Trophoblast cell (in vitro differentiated cells and primary cell): ENCODE measurements around the gene SERPING1.

Experiments
- DNase-seq, 2 donors: peaks; one replicate each; pipeline ENCODE4 v3.0.0-alpha.2; 2016
- H2AFZ ChIP-seq: 2 replicates; pipeline ENCODE4 v1.6.1; 2013; ENCODE audit warnings: low read length, moderate library complexity, mild to moderate bottlenecking; ENCODE audit not compliant: insufficient read depth, poor library complexity
- H2AK5ac ChIP-seq: 2 replicates; pipeline ENCODE4 v1.6.1; 2013; ENCODE audit warnings: mild to moderate bottlenecking, low read length
- H2BK120ac ChIP-seq: 2 replicates; pipeline ENCODE4 v1.6.1; 2013; ENCODE audit warnings: low read length, mild to moderate bottlenecking, moderate library complexity; ENCODE audit not compliant: insufficient read depth, poor library complexity
- H2BK12ac ChIP-seq: 2 replicates; pipeline ENCODE4 v1.6.1; 2013; ENCODE audit warnings: mild to moderate bottlenecking, low read length, moderate library complexity
- H2BK5ac ChIP-seq: 2 replicates; pipeline ENCODE4 v1.6.1; 2013; ENCODE audit warnings: low read length, low read depth, moderate library complexity, mild to moderate bottlenecking; ENCODE audit not compliant: poor library complexity
- H3K14ac ChIP-seq: 2 replicates; pipeline ENCODE4 v1.6.1; 2013; ENCODE audit warnings: mild to moderate bottlenecking, low read length
- H3K18ac ChIP-seq: 2 replicates; pipeline ENCODE4 v1.6.1; 2013; ENCODE audit warnings: mild to moderate bottlenecking, low read length
- H3K23ac ChIP-seq: 2 replicates; pipeline ENCODE4 v1.6.1; 2013; ENCODE audit warnings: low read length
- H3K27ac ChIP-seq: 2 replicates; pipeline ENCODE4 v1.5.1; 2013; ENCODE audit warnings: low read depth, mild to moderate bottlenecking, inconsistent platforms, low read length, moderate library complexity
- H3K27me3 ChIP-seq: 2 replicates; pipeline ENCODE4 v1.6.1; 2013; ENCODE audit warnings: inconsistent platforms, mild to moderate bottlenecking, low read length, moderate library complexity; ENCODE audit not compliant: insufficient read depth
- H3K36me3 ChIP-seq, 2 experiments: 1 replicate in 1 of 2; 2 replicates in 1 of 2; pipeline ENCODE4 v1.6.1; 2013; ENCODE audit warnings: low read length in 2 of 2, mild to moderate bottlenecking in 2 of 2, moderate library complexity in 1 of 2; ENCODE audit not compliant: insufficient read depth in 2 of 2, control insufficient read depth in 1 of 2
- H3K4ac ChIP-seq: 2 replicates; pipeline ENCODE4 v1.6.1; 2013; ENCODE audit warnings: low read depth, mild to moderate bottlenecking, low read length, moderate library complexity
- H3K4me1 ChIP-seq, 2 experiments: 1 replicate in 1 of 2; 2 replicates in 1 of 2; pipeline ENCODE4 v1.6.1; 2013; ENCODE audit warnings: low read length in 2 of 2, mild to moderate bottlenecking in 2 of 2, moderate library complexity in 1 of 2; ENCODE audit not compliant: insufficient read depth in 2 of 2, control insufficient read depth in 1 of 2
- H3K4me2 ChIP-seq: 2 replicates; pipeline ENCODE4 v1.6.1; 2013; ENCODE audit warnings: inconsistent platforms, mild to moderate bottlenecking, low read length, moderate library complexity
- H3K4me3 ChIP-seq: 2 replicates; pipeline ENCODE4 v1.5.1; 2013; ENCODE audit warnings: mild to moderate bottlenecking, low read depth, low read length, inconsistent platforms
- H3K79me1 ChIP-seq: one replicate; pipeline ENCODE4 v1.6.1; 2013; ENCODE audit warnings: low read length
- H3K79me2 ChIP-seq: 2 replicates; pipeline ENCODE4 v1.6.1; 2013; ENCODE audit warnings: low read length, mild to moderate bottlenecking; ENCODE audit not compliant: control insufficient read depth, insufficient read depth, poor library complexity
- H3K9ac ChIP-seq: 2 replicates; pipeline ENCODE4 v1.6.1; 2013; ENCODE audit warnings: mild to moderate bottlenecking, low read length
- H3K9me3 ChIP-seq: 2 replicates; pipeline ENCODE4 v1.6.1; 2013; ENCODE audit warnings: low read depth, mild to moderate bottlenecking, control low read depth, inconsistent platforms, low read length; ENCODE audit not compliant: insufficient read depth
- H4K12ac ChIP-seq: 2 replicates; pipeline ENCODE4 v1.6.1; 2013; ENCODE audit warnings: low read depth, mild to moderate bottlenecking, low read length, moderate library complexity
- H4K8ac ChIP-seq: 2 replicates; pipeline ENCODE4 v1.6.1; 2013; ENCODE audit warnings: low read depth, mild to moderate bottlenecking, low read length, moderate library complexity
- H4K91ac ChIP-seq: one replicate; pipeline ENCODE4 v1.6.1; 2013; ENCODE audit warnings: low read depth, mild to moderate bottlenecking, low read length, moderate library complexity
- WGBS: extraction: QIAGEN DNeasy Blood & Tissue Kit; methylation state at CpG from one replicate; pipeline ENCODE4 v1.1.7; 2013; ENCODE audit warnings: missing lambda C conversion rate; ENCODE audit not compliant: insufficient read length, insufficient coverage; ENCODE audit errors: extremely low coverage; 5-methylcytosine and 5-hydroxymethylcytosine counted together

The SERPING1 gene

GRCh38 chr11:57615308-57615707, 17.8 kb downstream of the SERPING1 start:
- no peak overlapping the region for H3K27ac ChIP-seq
- WGBS, result no CpG with 5 or more reads among the region's 1 CpG
- no peak overlapping the region for H2BK12ac ChIP-seq
- H3K79me1 ChIP-seq, result no peaks in the 10 kb centered on the region
- no peak overlapping the region for H3K4ac ChIP-seq
- H3K14ac ChIP-seq, result no peak overlapping the region
- no peaks in the 10 kb centered on the region for H3K9me3 ChIP-seq
- H2AFZ ChIP-seq, result no peak overlapping the region
- H3K9ac ChIP-seq, result no peak overlapping the region
- no peak overlapping the region for H2BK5ac ChIP-seq
- H3K23ac ChIP-seq, result no peak overlapping the region
- no peak overlapping the region for H4K8ac ChIP-seq
- no peak overlapping the region for H4K91ac ChIP-seq
- no peak for DNase-seq
- H3K4me3 ChIP-seq, result no peak overlapping the region
- H3K27me3 ChIP-seq, result no peaks in the 10 kb centered on the region
- peaks cover 0 to 2% of the 10 kb centered on the region in 2 experiments for H3K36me3 ChIP-seq
- H2AK5ac ChIP-seq, result no peak overlapping the region
- H3K4me2 ChIP-seq, result no peak overlapping the region
- no peak overlapping the region for H3K18ac ChIP-seq
- no peak overlapping the region for H4K12ac ChIP-seq
- H3K79me2 ChIP-seq, result no peaks in the 10 kb centered on the region
- H2BK120ac ChIP-seq, result no peak overlapping the region
- no peaks in the 10 kb centered on the region for H3K4me1 ChIP-seq

GRCh38 chr11:57616595-57616994, 19.1 kb downstream of the SERPING1 start:
- no peak overlapping the region for H3K9ac ChIP-seq
- no peaks in the 10 kb centered on the region for H3K27me3 ChIP-seq
- no peak overlapping the region for H2BK12ac ChIP-seq
- no peak overlapping the region for H4K8ac ChIP-seq
- no CpG with 5 or more reads among the region's 3 CpGs for WGBS
- no peak overlapping the region for H2BK120ac ChIP-seq
- H3K4me3 ChIP-seq, result no peak overlapping the region
- no peaks in the 10 kb centered on the region for H3K79me1 ChIP-seq
- no peak overlapping the region for H3K4ac ChIP-seq
- no peak overlapping the region for H3K23ac ChIP-seq
- H2AK5ac ChIP-seq, result no peak overlapping the region
- H3K14ac ChIP-seq, result no peak overlapping the region
- DNase-seq, result no peak
- H4K91ac ChIP-seq, result no peak overlapping the region
- no peaks in the 10 kb centered on the region for H3K4me1 ChIP-seq
- H2AFZ ChIP-seq, result no peak overlapping the region
- no peak overlapping the region for H2BK5ac ChIP-seq
- H3K18ac ChIP-seq, result no peak overlapping the region
- no peak overlapping the region for H3K4me2 ChIP-seq
- no peaks in the 10 kb centered on the region for H3K9me3 ChIP-seq
- no peaks in the 10 kb centered on the region for H3K79me2 ChIP-seq
- H3K27ac ChIP-seq, result no peak overlapping the region
- no peaks in the 10 kb centered on the region for H3K36me3 ChIP-seq
- H4K12ac ChIP-seq, result no peak overlapping the region

DNA sequence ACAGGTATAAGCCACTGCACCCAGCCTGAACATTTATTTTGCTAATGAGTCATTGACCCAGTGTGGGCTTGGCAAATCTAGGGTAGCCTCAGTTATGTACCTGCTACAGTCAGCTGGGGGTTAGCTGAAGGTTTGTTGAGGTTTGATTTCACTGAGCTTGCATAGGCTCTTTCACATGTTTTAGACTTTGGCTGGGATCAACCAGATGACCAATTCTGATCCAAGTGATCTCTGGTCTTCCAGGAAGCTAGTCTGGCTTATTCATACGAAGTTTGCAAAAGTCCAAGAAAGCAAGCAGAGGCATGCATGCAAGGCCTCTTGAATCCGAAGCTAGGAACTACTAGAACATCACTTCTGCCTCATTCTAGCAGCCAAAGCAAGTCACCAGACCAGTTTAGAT, 21.0 kb downstream of the SERPING1 start:
- no peak overlapping the region for H3K4me2 ChIP-seq
- no peak overlapping the region for H3K4me3 ChIP-seq
- no peaks in the 10 kb centered on the region for H3K36me3 ChIP-seq
- H3K9me3 ChIP-seq, result no peaks in the 10 kb centered on the region
- no peaks in the 10 kb centered on the region for H3K79me1 ChIP-seq
- no peak overlapping the region for H2BK5ac ChIP-seq
- H2BK12ac ChIP-seq, result no peak overlapping the region
- no peak overlapping the region for H3K27ac ChIP-seq
- DNase-seq, result no peak
- no peak overlapping the region for H3K23ac ChIP-seq
- H4K12ac ChIP-seq, result no peak overlapping the region
- H2AK5ac ChIP-seq, result no peak overlapping the region
- H3K27me3 ChIP-seq, result no peaks in the 10 kb centered on the region
- no peak overlapping the region for H3K9ac ChIP-seq
- no peak overlapping the region for H4K8ac ChIP-seq
- H2BK120ac ChIP-seq, result no peak overlapping the region
- H3K18ac ChIP-seq, result no peak overlapping the region
- H3K14ac ChIP-seq, result no peak overlapping the region
- H3K4me1 ChIP-seq, result peaks cover 5 to 9% of the 10 kb centered on the region in 2 experiments
- H2AFZ ChIP-seq, result no peak overlapping the region
- H3K4ac ChIP-seq, result no peak overlapping the region
- H4K91ac ChIP-seq, result no peak overlapping the region
- no peaks in the 10 kb centered on the region for H3K79me2 ChIP-seq
- WGBS, result no CpG with 5 or more reads among the region's 2 CpGs

- no peak overlapping the region for H3K27ac ChIP-seq
These were observed 21.8 kb downstream of the SERPING1 start for GRCh38 chr11:57619331-57619730.

More at GRCh38 chr11:57619331-57619730, 21.8 kb downstream of the SERPING1 start:
- H3K23ac ChIP-seq, result no peak overlapping the region
- H3K4me1 ChIP-seq, result peaks cover 5 to 9% of the 10 kb centered on the region in 2 experiments
- no peak overlapping the region for H3K18ac ChIP-seq
- no peak overlapping the region for H3K4me3 ChIP-seq
- no peak overlapping the region for H2AFZ ChIP-seq
- no peak overlapping the region for H4K12ac ChIP-seq
- no peaks in the 10 kb centered on the region for H3K9me3 ChIP-seq
- H3K9ac ChIP-seq, result no peak overlapping the region
- no peaks in the 10 kb centered on the region for H3K79me2 ChIP-seq
- H2BK120ac ChIP-seq, result no peak overlapping the region
- no peak for DNase-seq
- H4K91ac ChIP-seq, result no peak overlapping the region
- no peaks in the 10 kb centered on the region for H3K79me1 ChIP-seq
- H4K8ac ChIP-seq, result no peak overlapping the region
- no peak overlapping the region for H2BK12ac ChIP-seq
- WGBS, result no CpG with 5 or more reads among the region's 2 CpGs
- H2AK5ac ChIP-seq, result no peak overlapping the region
- H3K27me3 ChIP-seq, result no peaks in the 10 kb centered on the region
- H2BK5ac ChIP-seq, result no peak overlapping the region
- no peak overlapping the region for H3K4me2 ChIP-seq
- no peak overlapping the region for H3K4ac ChIP-seq
- H3K14ac ChIP-seq, result no peak overlapping the region
- no peaks in the 10 kb centered on the region for H3K36me3 ChIP-seq
